Activated naive CD4-positive, alpha-beta T cell treated with anti-CD3 and anti-CD28 coated beads, Interleukin-2, amount 50 U/mL, for 24 hours (primary cell): ENCODE measurements around the gene TTYH2.

Source experiments
- H3K27ac Mint-ChIP-seq: one replicate; pipeline ENCODE4 v1.8.0; 2021; ENCODE audit warnings: mild to moderate bottlenecking, mixed read lengths
- H3K27me3 Mint-ChIP-seq: one replicate; pipeline ENCODE4 v1.8.0; 2021; ENCODE audit warnings: mixed read lengths
- H3K36me3 Mint-ChIP-seq: one replicate; pipeline ENCODE4 v1.8.0; 2021; ENCODE audit warnings: mixed read lengths
- H3K4me1 Mint-ChIP-seq: one replicate; pipeline ENCODE4 v1.8.0; 2021; ENCODE audit warnings: mixed read lengths
- H3K4me3 Mint-ChIP-seq: one replicate; pipeline ENCODE4 v1.8.0; 2021; ENCODE audit warnings: mild to moderate bottlenecking, mixed read lengths
- H3K9me3 Mint-ChIP-seq: one replicate; pipeline ENCODE4 v1.8.0; 2021; ENCODE audit warnings: mixed read lengths

The TTYH2 gene

DNA sequence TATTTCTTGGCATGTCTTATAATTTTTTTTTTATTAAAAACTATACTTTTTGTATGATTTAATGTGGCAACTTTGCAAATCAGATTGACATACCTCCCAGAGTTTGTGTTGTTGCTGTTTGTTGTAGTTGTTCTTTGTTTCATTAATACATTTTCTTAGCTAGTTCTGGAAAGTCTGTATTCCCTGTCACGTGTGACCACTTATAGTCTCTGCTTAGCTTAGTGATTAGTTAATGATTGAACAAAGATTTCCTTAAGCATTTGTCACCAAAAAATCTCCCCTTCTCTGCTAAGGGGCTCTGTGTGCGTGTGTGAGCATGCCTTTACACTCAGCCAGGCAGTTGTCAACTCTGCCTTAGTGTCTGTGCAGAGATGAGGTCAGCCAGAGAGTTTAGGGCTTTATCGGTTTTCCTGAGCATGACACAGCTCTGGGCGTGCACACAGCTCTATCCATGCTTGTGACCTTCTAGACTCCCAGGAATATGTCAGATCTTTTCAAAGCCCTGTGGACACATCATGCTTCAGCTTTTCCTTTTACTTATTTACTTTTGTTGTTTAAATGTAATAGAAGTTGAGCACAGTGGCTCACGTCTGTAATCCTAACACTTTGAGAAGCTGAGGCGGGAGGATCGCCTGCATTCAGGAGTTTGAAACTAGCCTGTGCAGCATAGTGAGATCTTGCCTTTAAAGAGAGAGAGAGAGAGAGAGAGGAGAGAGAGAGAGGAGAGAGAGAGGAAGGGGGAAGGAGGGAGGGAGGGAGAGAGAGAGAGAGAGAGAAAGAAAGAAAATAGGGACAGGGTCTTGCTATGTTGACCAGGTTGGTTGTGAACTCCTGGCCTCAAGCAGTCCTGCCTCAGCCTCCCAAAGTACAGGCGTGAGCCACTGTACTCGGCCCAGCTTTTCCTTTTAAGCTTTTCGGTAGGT, 82.5 kb downstream of the TTYH2 start:
- H3K4me3 Mint-ChIP-seq: no peak overlapping the region
- H3K4me1 Mint-ChIP-seq: peaks cover 11% of the 10 kb centered on the region
- no peaks in the 10 kb centered on the region for H3K9me3 Mint-ChIP-seq
- no peak overlapping the region for H3K27ac Mint-ChIP-seq
- H3K36me3 Mint-ChIP-seq: no peaks in the 10 kb centered on the region
- no peaks in the 10 kb centered on the region for H3K27me3 Mint-ChIP-seq

DNA sequence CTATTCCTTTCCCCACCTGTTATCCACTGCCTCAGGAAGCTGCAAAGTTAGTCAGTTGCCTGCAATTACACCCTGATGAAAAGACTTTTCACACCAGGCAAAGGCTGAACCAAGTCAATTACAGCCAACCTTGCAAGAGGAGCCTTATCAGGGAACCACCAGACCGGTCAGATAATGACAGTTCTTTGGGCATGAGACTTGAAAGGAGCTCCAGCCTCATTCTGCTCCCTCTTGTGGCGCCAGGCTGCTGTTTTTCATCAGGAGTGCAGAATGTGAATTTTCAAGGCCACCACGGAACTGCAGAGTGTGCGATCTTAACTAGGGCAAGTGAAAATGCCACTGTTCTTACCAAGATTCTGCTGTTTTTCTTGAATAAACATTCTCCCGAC, 83.2 kb downstream of the TTYH2 start:
- H3K4me3 Mint-ChIP-seq: no peak overlapping the region
- no peak overlapping the region for H3K27ac Mint-ChIP-seq
- no peaks in the 10 kb centered on the region for H3K36me3 Mint-ChIP-seq
- H3K9me3 Mint-ChIP-seq: no peaks in the 10 kb centered on the region
- H3K27me3 Mint-ChIP-seq: no peaks in the 10 kb centered on the region
- H3K4me1 Mint-ChIP-seq: peaks cover 15% of the 10 kb centered on the region

DNA sequence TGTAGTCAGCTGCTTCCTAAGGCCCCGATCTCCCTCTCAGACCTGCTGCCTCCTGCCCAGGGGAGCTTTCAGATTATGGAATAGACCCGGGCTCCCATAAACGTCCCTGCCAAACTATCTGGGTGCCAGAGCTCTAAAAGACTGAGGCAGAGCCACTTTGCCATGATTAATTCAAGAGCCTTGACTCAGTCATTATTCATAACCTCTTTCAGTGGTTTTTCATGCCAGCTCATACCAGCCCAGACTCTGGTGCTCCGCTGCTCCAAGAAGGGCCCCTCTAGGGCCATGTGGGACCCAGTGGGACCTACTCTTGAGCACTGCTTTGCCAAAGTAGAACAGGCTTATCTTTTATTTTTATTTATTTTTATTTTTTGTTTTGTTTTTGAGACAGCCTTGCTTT, 84.6 kb downstream of the TTYH2 start:
- Mint-ChIP-seq H3K27me3 (no peaks in the 10 kb centered on the region), H3K4me3 (no peak overlapping the region), H3K4me1 (peaks cover 15% of the 10 kb centered on the region), H3K9me3 (no peaks in the 10 kb centered on the region), H3K27ac (no peak overlapping the region), H3K36me3 (no peaks in the 10 kb centered on the region)

DNA sequence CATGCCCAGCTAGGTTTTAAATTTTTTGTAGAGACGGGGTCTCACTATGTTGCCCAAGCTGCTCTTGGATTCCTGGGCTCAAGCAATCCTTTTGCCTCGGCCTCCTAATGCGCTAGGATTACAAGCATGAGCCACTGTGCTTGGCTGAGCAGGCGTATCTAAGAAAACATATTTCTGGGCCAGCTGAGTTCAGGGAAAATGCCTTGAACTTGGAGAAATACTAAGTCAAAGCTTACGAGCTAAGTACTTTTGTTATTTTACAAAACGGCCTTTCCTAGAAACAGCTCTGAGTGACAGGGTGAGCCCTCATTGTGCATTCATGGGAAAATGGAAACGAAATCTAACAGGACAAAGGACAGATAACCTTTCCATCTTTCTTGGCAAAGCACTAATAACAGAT, 85.4 kb downstream of the TTYH2 start:
- Mint-ChIP-seq H3K9me3 (no peaks in the 10 kb centered on the region), H3K36me3 (no peaks in the 10 kb centered on the region), H3K4me1 (peaks cover 15% of the 10 kb centered on the region), H3K27me3 (no peaks in the 10 kb centered on the region), H3K27ac (no peak overlapping the region), H3K4me3 (no peak overlapping the region)

DNA sequence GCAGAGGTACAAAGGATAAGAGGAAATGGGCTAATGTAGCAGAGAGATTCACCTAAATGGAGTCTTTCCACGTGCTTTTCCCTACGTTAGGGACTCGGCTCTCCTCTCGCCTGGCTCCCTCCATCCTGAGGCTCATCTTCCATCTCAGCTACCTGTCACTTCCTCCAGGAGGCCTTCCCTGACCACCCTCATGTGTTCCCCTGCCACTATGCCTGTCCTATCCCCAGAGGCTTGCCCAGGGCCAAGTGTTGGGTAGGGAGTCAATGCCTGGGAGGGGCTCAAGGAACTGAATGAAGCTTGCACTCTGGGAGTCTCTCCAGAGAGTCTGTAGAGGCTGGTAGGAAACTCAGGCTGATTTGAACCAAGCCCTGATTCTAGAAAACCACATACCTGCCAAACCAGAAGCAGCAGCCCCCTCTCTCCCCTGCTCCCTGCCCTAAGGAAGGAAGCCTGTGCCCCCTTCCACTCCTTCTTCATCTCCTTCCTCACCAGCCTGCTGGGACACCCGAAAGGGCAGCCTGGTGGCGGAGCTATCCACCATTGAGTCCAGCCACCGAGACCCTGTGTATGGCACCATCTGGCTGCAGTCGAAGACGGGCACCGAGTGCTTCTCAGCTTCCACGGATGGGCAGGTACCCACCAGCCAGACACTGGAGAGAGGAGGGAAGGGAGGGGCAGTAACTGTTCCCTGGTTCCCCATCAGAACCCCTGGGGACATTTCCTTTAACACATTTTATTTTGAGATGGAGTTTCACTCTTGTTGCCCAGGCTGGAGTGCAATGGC, 86.0 kb downstream of the TTYH2 start:
- peaks cover 15% of the 10 kb centered on the region for H3K4me1 Mint-ChIP-seq
- no peaks in the 10 kb centered on the region for H3K36me3 Mint-ChIP-seq
- H3K4me3 Mint-ChIP-seq: no peak overlapping the region
- no peak overlapping the region for H3K27ac Mint-ChIP-seq
- H3K9me3 Mint-ChIP-seq: no peaks in the 10 kb centered on the region
- H3K27me3 Mint-ChIP-seq: no peaks in the 10 kb centered on the region

- H3K27ac Mint-ChIP-seq: no peak overlapping the region
- H3K9me3 Mint-ChIP-seq: no peaks in the 10 kb centered on the region
- H3K4me1 Mint-ChIP-seq: peaks cover 5% of the 10 kb centered on the region
These were observed 89.9 kb downstream of the TTYH2 start for GRCh38 chr17:74303305-74303704.

DNA sequence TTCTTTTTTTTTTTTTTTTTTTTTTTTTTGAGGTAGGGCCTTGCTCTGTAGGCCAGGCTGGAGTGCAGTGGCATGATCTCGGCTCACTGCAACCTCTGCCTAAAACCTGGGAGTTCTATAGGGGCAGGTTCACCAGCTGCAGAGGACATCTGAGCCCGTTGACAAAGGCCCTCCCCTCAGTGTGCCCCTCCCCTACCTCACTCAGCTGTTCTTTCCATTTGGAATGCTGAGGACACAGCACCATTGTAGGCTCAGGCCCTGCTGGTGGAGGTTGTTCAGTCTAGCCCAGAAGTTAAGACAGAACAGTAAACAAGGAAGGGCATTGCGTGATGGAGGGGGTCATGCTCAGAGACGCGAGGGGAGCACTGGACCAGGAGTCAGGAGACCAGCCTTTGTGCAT, 90.8 kb downstream of the TTYH2 start:
- Mint-ChIP-seq H3K27ac (no peak overlapping the region), H3K4me3 (no peak overlapping the region), H3K4me1 (peaks cover 5% of the 10 kb centered on the region), H3K36me3 (no peaks in the 10 kb centered on the region), H3K27me3 (no peaks in the 10 kb centered on the region), H3K9me3 (no peaks in the 10 kb centered on the region)

More at GRCh38 chr17:74303305-74303704, 89.9 kb downstream of the TTYH2 start:
- Mint-ChIP-seq H3K4me3 (no peak overlapping the region), H3K27me3 (no peaks in the 10 kb centered on the region), H3K36me3 (no peaks in the 10 kb centered on the region)

GRCh38 chr17:74305865-74306654, 92.7 kb downstream of the TTYH2 start:
- H3K27me3 Mint-ChIP-seq: no peaks in the 10 kb centered on the region
- peaks cover 4% of the 10 kb centered on the region for H3K4me1 Mint-ChIP-seq
- no peaks in the 10 kb centered on the region for H3K9me3 Mint-ChIP-seq
- no peaks in the 10 kb centered on the region for H3K36me3 Mint-ChIP-seq
- no peak overlapping the region for H3K4me3 Mint-ChIP-seq
- no peak overlapping the region for H3K27ac Mint-ChIP-seq

GRCh38 chr17:74307984-74308773, 94.8 kb downstream of the TTYH2 start:
- Mint-ChIP-seq H3K27me3 (no peaks in the 10 kb centered on the region), H3K4me1 (no peaks in the 10 kb centered on the region)

GRCh38 chr17:74309902-74310301, 96.5 kb downstream of the TTYH2 start:
- Mint-ChIP-seq H3K4me1 (no peaks in the 10 kb centered on the region), H3K36me3 (no peaks in the 10 kb centered on the region), H3K4me3 (no peak overlapping the region), H3K27ac (no peak overlapping the region), H3K27me3 (no peaks in the 10 kb centered on the region), H3K9me3 (no peaks in the 10 kb centered on the region)

More at GRCh38 chr17:74307984-74308773, 94.8 kb downstream of the TTYH2 start:
- H3K4me3 Mint-ChIP-seq: no peak overlapping the region
- no peak overlapping the region for H3K27ac Mint-ChIP-seq
- no peaks in the 10 kb centered on the region for H3K36me3 Mint-ChIP-seq
- no peaks in the 10 kb centered on the region for H3K9me3 Mint-ChIP-seq
